Measurements from ENCODE around the gene EEA1.

Gene EEA1

GRCh38 chr12:92847368-92847767 lies 81.7 kb downstream of the EEA1 start:
- TF ChIP-seq, protein P1, sequence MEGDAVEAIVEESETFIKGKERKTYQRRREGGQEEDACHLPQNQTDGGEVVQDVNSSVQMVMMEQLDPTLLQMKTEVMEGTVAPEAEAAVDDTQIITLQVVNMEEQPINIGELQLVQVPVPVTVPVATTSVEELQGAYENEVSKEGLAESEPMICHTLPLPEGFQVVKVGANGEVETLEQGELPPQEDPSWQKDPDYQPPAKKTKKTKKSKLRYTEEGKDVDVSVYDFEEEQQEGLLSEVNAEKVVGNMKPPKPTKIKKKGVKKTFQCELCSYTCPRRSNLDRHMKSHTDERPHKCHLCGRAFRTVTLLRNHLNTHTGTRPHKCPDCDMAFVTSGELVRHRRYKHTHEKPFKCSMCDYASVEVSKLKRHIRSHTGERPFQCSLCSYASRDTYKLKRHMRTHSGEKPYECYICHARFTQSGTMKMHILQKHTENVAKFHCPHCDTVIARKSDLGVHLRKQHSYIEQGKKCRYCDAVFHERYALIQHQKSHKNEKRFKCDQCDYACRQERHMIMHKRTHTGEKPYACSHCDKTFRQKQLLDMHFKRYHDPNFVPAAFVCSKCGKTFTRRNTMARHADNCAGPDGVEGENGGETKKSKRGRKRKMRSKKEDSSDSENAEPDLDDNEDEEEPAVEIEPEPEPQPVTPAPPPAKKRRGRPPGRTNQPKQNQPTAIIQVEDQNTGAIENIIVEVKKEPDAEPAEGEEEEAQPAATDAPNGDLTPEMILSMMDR (IDR thresholded peaks at IDR 0.05; ENCODE audit: insufficient read depth, low read length, poor library complexity, severe bottlenecking), result no peak
- no peak for TF ChIP-seq EZH2phosphoT487 (conservative IDR thresholded peaks at IDR 0.05; ENCODE audit: low read length)

GRCh38 chr12:92845329-92845728 lies 83.8 kb downstream of the EEA1 start:
- no peak overlapping the region for H3K4me3 ChIP-seq (ENCODE audit: insufficient read depth, low read length, poor library complexity, severe bottlenecking)
- TF ChIP-seq, protein P1 (IDR thresholded peaks at IDR 0.05; ENCODE audit: insufficient read depth, low read length, poor library complexity, severe bottlenecking), result no peak
- TF ChIP-seq EZH2phosphoT487 (conservative IDR thresholded peaks at IDR 0.05; ENCODE audit: low read length), result no peak
- no peaks in the 10 kb centered on the region for H3K27me3 ChIP-seq (ENCODE audit: low read length)
- peaks cover 6% of the 10 kb centered on the region; the same call in 1 of the 2 replicates for H3K9me2 ChIP-seq (replicated peaks; ENCODE audit: insufficient read depth, low read length)
- H3K79me2 ChIP-seq (ENCODE audit: insufficient read depth, low read length), result no peaks in the 10 kb centered on the region
- H3K9me3 ChIP-seq (ENCODE audit: insufficient read depth, low read length), result no peaks in the 10 kb centered on the region
- H3K27ac ChIP-seq (ENCODE audit: low read depth, low read length), result no peak overlapping the region
- no peak overlapping the region for H3K4me2 ChIP-seq (ENCODE audit: low read depth, low read length, poor library complexity, severe bottlenecking)
- no peaks in the 10 kb centered on the region; the same call in 1 of the 2 replicates for H4K20me1 ChIP-seq (ENCODE audit: low read depth, low read length)
- no peak overlapping the region for H3K9ac ChIP-seq (ENCODE audit: low read length)
- H3K36me3 ChIP-seq (ENCODE audit: low read length), result peaks cover 31% of the 10 kb centered on the region
- H2AFZ ChIP-seq (ENCODE audit: low read depth, low read length, severe bottlenecking), result no peak overlapping the region
- H3F3A ChIP-seq (ENCODE audit: insufficient read depth), result no peaks in the 10 kb centered on the region

More at GRCh38 chr12:92847368-92847767, 81.7 kb downstream of the EEA1 start:
- H3F3A ChIP-seq (ENCODE audit: insufficient read depth), result no peaks in the 10 kb centered on the region
- no peak overlapping the region for H3K4me2 ChIP-seq (ENCODE audit: low read depth, low read length, poor library complexity, severe bottlenecking)
- no peak overlapping the region for H3K27ac ChIP-seq (ENCODE audit: low read depth, low read length)
- no peaks in the 10 kb centered on the region for H3K27me3 ChIP-seq (ENCODE audit: low read length)
- no peaks in the 10 kb centered on the region for H3K79me2 ChIP-seq (ENCODE audit: insufficient read depth, low read length)
- no peak overlapping the region for H3K9ac ChIP-seq (ENCODE audit: low read length)
- H4K20me1 ChIP-seq (ENCODE audit: low read depth, low read length), result no peaks in the 10 kb centered on the region; the same call in 1 of the 2 replicates
- no peaks in the 10 kb centered on the region for H3K9me3 ChIP-seq (ENCODE audit: insufficient read depth, low read length)
- no peaks in the 10 kb centered on the region for H3K9me2 ChIP-seq (replicated peaks; ENCODE audit: insufficient read depth, low read length)
- no peak overlapping the region for H2AFZ ChIP-seq (ENCODE audit: low read depth, low read length, severe bottlenecking)
- H3K4me3 ChIP-seq (ENCODE audit: insufficient read depth, low read length, poor library complexity, severe bottlenecking), result no peak overlapping the region
- peaks cover 32% of the 10 kb centered on the region for H3K36me3 ChIP-seq (ENCODE audit: low read length)

DNA sequence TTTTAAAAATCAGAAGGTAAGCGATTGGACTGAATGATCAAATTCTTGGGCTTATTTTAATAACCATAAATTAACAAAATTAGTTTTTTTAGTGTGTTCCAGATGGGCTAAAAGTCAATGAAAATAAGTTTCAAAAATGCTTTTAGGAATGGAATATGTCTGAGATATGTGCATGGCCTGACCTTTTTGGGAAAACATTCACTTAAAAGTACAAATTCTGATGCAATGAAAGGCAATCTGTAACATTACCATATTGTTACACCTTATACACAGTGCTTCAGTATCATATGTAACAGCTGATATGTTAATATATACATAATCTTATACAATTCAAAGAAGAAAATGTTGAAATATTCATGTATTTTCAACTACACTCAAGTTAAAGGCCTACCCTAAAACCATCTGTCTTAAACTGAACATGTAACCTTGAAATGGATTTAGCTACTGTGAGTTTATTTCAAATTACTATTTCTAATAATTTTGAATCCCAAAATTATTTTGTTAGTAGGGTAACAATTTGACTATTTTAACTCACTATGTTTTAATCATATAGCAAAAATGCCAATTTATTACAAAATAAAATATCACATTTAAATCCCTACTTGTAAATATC lies 84.8 kb downstream of the EEA1 start:
- Histone ChIP-seq H3K36me3 (ENCODE audit: low read length) (peaks cover 25% of the 10 kb centered on the region), H4K20me1 (ENCODE audit: low read depth, low read length) (no peaks in the 10 kb centered on the region; the same call in 1 of the 2 replicates), H3K4me2 (ENCODE audit: low read depth, low read length, poor library complexity, severe bottlenecking) (no peak overlapping the region), H3K9ac (ENCODE audit: low read length) (no peak overlapping the region), H3K9me2 (replicated peaks; ENCODE audit: insufficient read depth, low read length) (peaks cover 6% of the 10 kb centered on the region; the same call in 1 of the 2 replicates), H2AFZ (ENCODE audit: low read depth, low read length, severe bottlenecking) (no peak overlapping the region), H3K27me3 (ENCODE audit: low read length) (no peaks in the 10 kb centered on the region), H3K79me2 (ENCODE audit: insufficient read depth, low read length) (no peaks in the 10 kb centered on the region), H3F3A (ENCODE audit: insufficient read depth) (no peaks in the 10 kb centered on the region), H3K27ac (ENCODE audit: low read depth, low read length) (no peak overlapping the region), H3K4me3 (ENCODE audit: insufficient read depth, low read length, poor library complexity, severe bottlenecking) (no peak overlapping the region), H3K9me3 (ENCODE audit: insufficient read depth, low read length) (no peaks in the 10 kb centered on the region)
- TF ChIP-seq, protein P1 (IDR thresholded peaks at IDR 0.05; ENCODE audit: insufficient read depth, low read length, poor library complexity, severe bottlenecking), result no peak
- TF ChIP-seq EZH2phosphoT487 (conservative IDR thresholded peaks at IDR 0.05; ENCODE audit: low read length), result no peak
